ENCODE measurements around the gene RRAS2.

RRAS2 gene

DNA sequence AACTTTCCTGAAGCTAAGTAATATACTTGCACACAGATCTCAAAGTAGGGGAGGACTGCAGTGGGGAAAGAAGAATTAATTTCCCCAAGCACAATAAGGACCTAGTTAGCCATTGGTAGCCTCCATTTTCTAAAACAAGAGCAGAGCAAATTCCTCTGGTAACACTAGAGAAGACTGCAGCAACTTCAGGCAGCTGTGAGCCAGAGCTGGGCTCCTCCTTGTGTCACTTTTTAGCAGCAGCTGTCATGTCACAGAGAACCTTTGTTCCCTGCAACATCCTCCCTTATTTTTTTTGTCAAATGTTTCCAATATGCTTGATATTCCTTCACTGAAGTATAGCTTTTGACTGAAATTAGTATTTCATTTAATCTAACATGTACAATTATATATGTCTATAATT lies 54.4 kb downstream of the RRAS2 start:
- H3K79me2 ChIP-seq (ENCODE audit: control insufficient read depth, insufficient read depth, low read length, poor library complexity), result peaks cover 11% of the 10 kb centered on the region
- no peak overlapping the region for H2BK5ac ChIP-seq (ENCODE audit: low read depth, low read length, poor library complexity)
- H2AK5ac ChIP-seq (ENCODE audit: low read length), result no peak overlapping the region
- H2BK12ac ChIP-seq (ENCODE audit: low read length), result no peak overlapping the region
- H3K14ac ChIP-seq (ENCODE audit: low read length), result no peak overlapping the region
- H3K27ac ChIP-seq (ENCODE audit: low read depth, low read length), result no peak overlapping the region
- H3K4me1 ChIP-seq (ENCODE audit: control insufficient read depth in 1 of 2, insufficient read depth in 2 of 2, low read length in 2 of 2), result no peaks in the 10 kb centered on the region
- H3K36me3 ChIP-seq (ENCODE audit: control insufficient read depth in 1 of 2, insufficient read depth in 2 of 2, low read length in 2 of 2), result no peaks in the 10 kb centered on the region
- H3K4me3 ChIP-seq (ENCODE audit: low read depth, low read length), result no peak overlapping the region
- H3K23ac ChIP-seq (ENCODE audit: low read length), result no peak overlapping the region
- no peaks in the 10 kb centered on the region for H3K27me3 ChIP-seq (ENCODE audit: insufficient read depth, low read length)
- no peak overlapping the region for H3K9ac ChIP-seq (ENCODE audit: low read length)
- no peak overlapping the region for H3K4me2 ChIP-seq (ENCODE audit: low read length)
- no peak for DNase-seq
- H3K4ac ChIP-seq (ENCODE audit: low read depth, low read length), result peak overlapping the region; percentile 58
- no peak overlapping the region for H2AFZ ChIP-seq (ENCODE audit: insufficient read depth, low read length, poor library complexity)
- no peak overlapping the region for H4K91ac ChIP-seq (ENCODE audit: low read depth, low read length)
- no peak overlapping the region for H2BK120ac ChIP-seq (ENCODE audit: insufficient read depth, low read length, poor library complexity)
- no peak overlapping the region for H4K8ac ChIP-seq (ENCODE audit: low read depth, low read length)
- no peaks in the 10 kb centered on the region for H3K79me1 ChIP-seq (ENCODE audit: low read length)
- H3K9me3 ChIP-seq (ENCODE audit: insufficient read depth, low read depth, low read length), result no peaks in the 10 kb centered on the region
- H4K12ac ChIP-seq (ENCODE audit: low read depth, low read length), result no peak overlapping the region
- H3K18ac ChIP-seq (ENCODE audit: low read length), result no peak overlapping the region

DNA sequence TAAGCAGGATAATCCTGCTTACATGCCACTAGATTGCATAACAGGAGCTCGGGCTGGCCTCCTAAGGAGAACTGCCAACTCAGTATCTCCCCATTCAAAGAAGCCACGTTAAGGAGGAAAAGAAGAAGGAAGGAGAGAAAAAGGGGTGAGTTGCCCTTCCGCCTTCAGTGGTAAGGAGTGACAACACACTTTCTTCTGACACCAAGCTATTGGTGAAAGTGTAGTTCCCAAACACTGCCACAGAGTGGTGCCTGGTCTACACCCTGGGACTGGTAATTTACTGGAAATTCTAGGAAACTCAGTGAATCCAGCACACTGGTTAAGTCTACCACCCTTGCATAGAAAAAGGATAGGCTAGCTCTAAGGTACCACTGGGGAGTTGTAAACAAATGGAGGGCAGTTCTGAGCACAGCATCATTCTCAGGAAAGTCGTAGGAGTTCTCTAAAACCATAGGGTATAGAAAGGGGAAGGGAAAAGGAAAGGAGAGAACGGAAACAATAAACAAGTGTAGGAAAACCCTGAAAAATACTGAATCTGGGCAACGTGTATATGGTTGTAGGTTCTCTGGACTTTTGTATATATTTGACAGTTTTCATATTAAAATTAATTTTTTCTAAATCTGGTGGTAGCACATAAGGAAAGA lies 58.2 kb downstream of the RRAS2 start:
- no peak overlapping the region for H3K14ac ChIP-seq (ENCODE audit: low read length)
- H3K4me2 ChIP-seq (ENCODE audit: low read length), result no peak overlapping the region
- no peak overlapping the region for H4K12ac ChIP-seq (ENCODE audit: low read depth, low read length)
- peak; percentile 50 to 76 for DNase-seq
- no peak overlapping the region for H2BK12ac ChIP-seq (ENCODE audit: low read length)
- H3K79me1 ChIP-seq (ENCODE audit: low read length), result no peaks in the 10 kb centered on the region
- H2BK5ac ChIP-seq (ENCODE audit: low read depth, low read length, poor library complexity), result no peak overlapping the region
- no peak overlapping the region for H4K8ac ChIP-seq (ENCODE audit: low read depth, low read length)
- no peak overlapping the region for H2AFZ ChIP-seq (ENCODE audit: insufficient read depth, low read length, poor library complexity)
- H3K27ac ChIP-seq (ENCODE audit: low read depth, low read length), result no peak overlapping the region
- peak overlapping the region; percentile 40 for H3K4ac ChIP-seq (ENCODE audit: low read depth, low read length)
- peaks cover 9% of the 10 kb centered on the region for H3K79me2 ChIP-seq (ENCODE audit: control insufficient read depth, insufficient read depth, low read length, poor library complexity)
- H3K36me3 ChIP-seq (ENCODE audit: control insufficient read depth in 1 of 2, insufficient read depth in 2 of 2, low read length in 2 of 2), result no peaks in the 10 kb centered on the region
- H3K18ac ChIP-seq (ENCODE audit: low read length), result no peak overlapping the region
- H4K91ac ChIP-seq (ENCODE audit: low read depth, low read length), result no peak overlapping the region
- no peak overlapping the region for H2AK5ac ChIP-seq (ENCODE audit: low read length)
- H3K9me3 ChIP-seq (ENCODE audit: insufficient read depth, low read depth, low read length), result no peaks in the 10 kb centered on the region
- no CpG with 5 or more reads among the region's 6 CpGs for whole genome bisulfite sequencing (ENCODE audit: extremely low coverage, insufficient coverage, insufficient read length)
- no peak overlapping the region for H3K9ac ChIP-seq (ENCODE audit: low read length)
- no peaks in the 10 kb centered on the region for H3K27me3 ChIP-seq (ENCODE audit: insufficient read depth, low read length)
- H3K4me1 ChIP-seq (ENCODE audit: control insufficient read depth in 1 of 2, insufficient read depth in 2 of 2, low read length in 2 of 2), result no peaks in the 10 kb centered on the region
- no peak overlapping the region for H2BK120ac ChIP-seq (ENCODE audit: insufficient read depth, low read length, poor library complexity)
- H3K23ac ChIP-seq (ENCODE audit: low read length), result no peak overlapping the region
- no peak overlapping the region for H3K4me3 ChIP-seq (ENCODE audit: low read depth, low read length)

DNA sequence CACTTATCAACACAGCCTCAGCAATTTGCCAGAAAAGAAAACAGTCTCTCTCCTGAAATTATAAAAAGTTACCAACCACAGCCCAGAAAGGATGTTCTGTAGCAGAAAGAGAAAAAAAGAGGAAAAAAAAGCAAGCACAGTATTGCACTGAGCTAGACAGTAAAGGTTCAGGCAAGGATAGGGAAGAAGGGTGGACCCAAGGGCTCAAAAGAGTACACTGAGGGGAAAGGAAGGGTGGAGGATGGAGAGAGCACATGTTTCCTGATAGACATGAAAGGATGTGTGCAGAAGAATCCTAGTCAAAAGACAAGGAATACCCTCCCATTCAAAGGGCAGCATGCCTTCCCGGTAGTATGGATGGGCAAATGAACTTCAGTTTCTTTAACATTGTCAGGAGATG lies 59.1 kb downstream of the RRAS2 start:
- H4K8ac ChIP-seq (ENCODE audit: low read depth, low read length), result no peak overlapping the region
- H3K79me1 ChIP-seq (ENCODE audit: low read length), result no peaks in the 10 kb centered on the region
- H3K27me3 ChIP-seq (ENCODE audit: insufficient read depth, low read length), result no peaks in the 10 kb centered on the region
- no peak overlapping the region for H3K27ac ChIP-seq (ENCODE audit: low read depth, low read length)
- no peak overlapping the region for H4K91ac ChIP-seq (ENCODE audit: low read depth, low read length)
- no peak overlapping the region for H3K18ac ChIP-seq (ENCODE audit: low read length)
- H3K4me3 ChIP-seq (ENCODE audit: low read depth, low read length), result no peak overlapping the region
- H3K4me1 ChIP-seq (ENCODE audit: control insufficient read depth in 1 of 2, insufficient read depth in 2 of 2, low read length in 2 of 2), result no peaks in the 10 kb centered on the region
- H3K4me2 ChIP-seq (ENCODE audit: low read length), result no peak overlapping the region
- H2BK5ac ChIP-seq (ENCODE audit: low read depth, low read length, poor library complexity), result no peak overlapping the region
- WGBS (ENCODE audit: extremely low coverage, insufficient coverage, insufficient read length), result no CpG with 5 or more reads among the region's 1 CpG
- no peaks in the 10 kb centered on the region for H3K9me3 ChIP-seq (ENCODE audit: insufficient read depth, low read depth, low read length)
- DNase-seq, result no peak
- H3K14ac ChIP-seq (ENCODE audit: low read length), result no peak overlapping the region
- no peak overlapping the region for H2AK5ac ChIP-seq (ENCODE audit: low read length)
- H3K4ac ChIP-seq (ENCODE audit: low read depth, low read length), result peak overlapping the region; percentile 19
- H2BK12ac ChIP-seq (ENCODE audit: low read length), result no peak overlapping the region
- no peak overlapping the region for H2AFZ ChIP-seq (ENCODE audit: insufficient read depth, low read length, poor library complexity)
- no peak overlapping the region for H2BK120ac ChIP-seq (ENCODE audit: insufficient read depth, low read length, poor library complexity)
- no peak overlapping the region for H3K9ac ChIP-seq (ENCODE audit: low read length)
- peaks cover 6% of the 10 kb centered on the region for H3K79me2 ChIP-seq (ENCODE audit: control insufficient read depth, insufficient read depth, low read length, poor library complexity)
- no peak overlapping the region for H4K12ac ChIP-seq (ENCODE audit: low read depth, low read length)
- H3K36me3 ChIP-seq (ENCODE audit: control insufficient read depth in 1 of 2, insufficient read depth in 2 of 2, low read length in 2 of 2), result no peaks in the 10 kb centered on the region
- H3K23ac ChIP-seq (ENCODE audit: low read length), result peak overlapping the region; percentile 8

DNA sequence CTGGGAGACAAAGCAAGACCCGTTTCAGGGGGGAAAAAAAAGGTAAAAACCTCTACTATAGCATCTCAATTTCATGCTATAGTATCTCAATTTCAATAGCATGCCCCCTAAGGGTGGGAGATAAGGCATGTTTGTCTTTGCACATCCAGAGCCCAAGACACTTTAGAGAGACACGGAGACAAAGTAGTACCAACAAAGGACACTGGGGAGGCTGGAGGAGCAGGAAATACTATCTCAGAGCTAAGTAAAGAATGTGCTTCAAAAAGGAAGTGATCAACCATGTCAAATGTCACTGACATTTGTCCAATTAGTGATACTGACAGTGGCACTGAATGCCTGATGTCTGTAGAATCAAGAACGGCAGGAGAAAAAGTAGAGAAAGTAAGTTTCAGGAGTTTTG lies 68.6 kb downstream of the RRAS2 start:
- H3K79me2 ChIP-seq (ENCODE audit: control insufficient read depth, insufficient read depth, low read length, poor library complexity), result no peaks in the 10 kb centered on the region
- no peak overlapping the region for H2AFZ ChIP-seq (ENCODE audit: insufficient read depth, low read length, poor library complexity)
- no peak overlapping the region for H3K9ac ChIP-seq (ENCODE audit: low read length)
- H2BK120ac ChIP-seq (ENCODE audit: insufficient read depth, low read length, poor library complexity), result no peak overlapping the region
- no peak overlapping the region for H4K8ac ChIP-seq (ENCODE audit: low read depth, low read length)
- no peak overlapping the region for H2BK12ac ChIP-seq (ENCODE audit: low read length)
- no peaks in the 10 kb centered on the region for H3K4me1 ChIP-seq (ENCODE audit: control insufficient read depth in 1 of 2, insufficient read depth in 2 of 2, low read length in 2 of 2)
- H3K9me3 ChIP-seq (ENCODE audit: insufficient read depth, low read depth, low read length), result no peaks in the 10 kb centered on the region
- H2BK5ac ChIP-seq (ENCODE audit: low read depth, low read length, poor library complexity), result no peak overlapping the region
- H3K23ac ChIP-seq (ENCODE audit: low read length), result no peak overlapping the region
- H4K12ac ChIP-seq (ENCODE audit: low read depth, low read length), result no peak overlapping the region
- no peaks in the 10 kb centered on the region for H3K27me3 ChIP-seq (ENCODE audit: insufficient read depth, low read length)
- no peak overlapping the region for H3K18ac ChIP-seq (ENCODE audit: low read length)
- no peak overlapping the region for H3K4ac ChIP-seq (ENCODE audit: low read depth, low read length)
- H3K4me3 ChIP-seq (ENCODE audit: low read depth, low read length), result no peak overlapping the region
- H3K14ac ChIP-seq (ENCODE audit: low read length), result no peak overlapping the region
- no peak overlapping the region for H3K27ac ChIP-seq (ENCODE audit: low read depth, low read length)
- H2AK5ac ChIP-seq (ENCODE audit: low read length), result no peak overlapping the region
- H3K36me3 ChIP-seq (ENCODE audit: control insufficient read depth in 1 of 2, insufficient read depth in 2 of 2, low read length in 2 of 2), result peaks cover 3 to 7% of the 10 kb centered on the region in 2 experiments
- no peaks in the 10 kb centered on the region for H3K79me1 ChIP-seq (ENCODE audit: low read length)
- no peak for DNase-seq
- H3K4me2 ChIP-seq (ENCODE audit: low read length), result no peak overlapping the region
- no CpG with 5 or more reads among the region's 3 CpGs for WGBS (ENCODE audit: extremely low coverage, insufficient coverage, insufficient read length)
- H4K91ac ChIP-seq (ENCODE audit: low read depth, low read length), result no peak overlapping the region

All from trophoblast cell (in vitro differentiated cells and primary cell).